Effector memory CD4-positive, alpha-beta T cell (primary cell): Measurements from ENCODE around the gene OVCA2.

Experiments
- DNase-seq, 3 donors: peaks; one replicate each; pipeline ENCODE4 v3.0.0-alpha.2; 2020
- H3K27ac ChIP-seq: 2 replicates; pipeline ENCODE4 v1.7.0; 2013; ENCODE audit warnings: mild to moderate bottlenecking, low read length, moderate library complexity; ENCODE audit not compliant: insufficient read depth, poor library complexity, severe bottlenecking
- H3K27me3 ChIP-seq: replicated peaks from 2 replicates; pipeline ENCODE4 v1.7.0; 2013; ENCODE audit warnings: mild to moderate bottlenecking, low read length; ENCODE audit not compliant: insufficient read depth, control insufficient read depth, poor library complexity, severe bottlenecking
- H3K36me3 ChIP-seq: 2 replicates; pipeline ENCODE4 v1.7.0; 2013; ENCODE audit warnings: mild to moderate bottlenecking, low read length, moderate library complexity; ENCODE audit not compliant: control insufficient read depth, insufficient read depth
- H3K4me1 ChIP-seq: 2 replicates; pipeline ENCODE4 v1.7.0; 2013; ENCODE audit warnings: low read length, mild to moderate bottlenecking; ENCODE audit not compliant: control insufficient read depth, insufficient read depth, poor library complexity, severe bottlenecking
- H3K4me3 ChIP-seq: 2 replicates; pipeline ENCODE4 v1.7.0; 2013; ENCODE audit warnings: low read length, low read depth, mild to moderate bottlenecking; ENCODE audit not compliant: insufficient read depth, poor library complexity, severe bottlenecking
- H3K9me3 ChIP-seq: 2 replicates; pipeline ENCODE4 v1.7.0; 2013; ENCODE audit warnings: mild to moderate bottlenecking, low read length, moderate library complexity; ENCODE audit not compliant: control insufficient read depth

The OVCA2 gene

GRCh38 chr17:2023692-2024571 lies 17.9 kb upstream of the OVCA2 start:
- Histone ChIP-seq H3K36me3 (no peaks in the 10 kb centered on the region), H3K27me3 (peaks cover 15% of the 10 kb centered on the region), H3K27ac (no peak overlapping the region), H3K4me1 (peaks cover 28% of the 10 kb centered on the region), H3K4me3 (peak overlapping the region; percentile 74), H3K9me3 (no peaks in the 10 kb centered on the region)
- DNase-seq, result peak in 2 of 3 donors; percentile 29 to 40

GRCh38 chr17:2024572-2025219 lies 17.1 kb upstream of the OVCA2 start:
- Histone ChIP-seq H3K27ac (no peak overlapping the region), H3K27me3 (peaks cover 15% of the 10 kb centered on the region), H3K36me3 (no peaks in the 10 kb centered on the region), H3K4me3 (peak overlapping the region; percentile 74), H3K4me1 (peaks cover 30% of the 10 kb centered on the region), H3K9me3 (no peaks in the 10 kb centered on the region)
- no peak for DNase-seq

- no peaks in the 10 kb centered on the region for H3K36me3 ChIP-seq
- peaks cover 32% of the 10 kb centered on the region for H3K4me1 ChIP-seq
- H3K9me3 ChIP-seq, result no peaks in the 10 kb centered on the region
- peaks cover 15% of the 10 kb centered on the region for H3K27me3 ChIP-seq
- no peak within 1 kb of the TSS for H3K27ac ChIP-seq
- H3K4me3 ChIP-seq, result peak within 1 kb of the TSS; percentile 74
- DNase-seq, result peak; percentile 54 to 73 (median 68)
Observed at GRCh38 chr17:2025220-2025621, 16.6 kb upstream of the OVCA2 start, which contains the start of gene RTN4RL1. TSS of gene RTN4RL1 (minus strand) at chr17:2025334. CDS start at chr17:2024865, 469 bp downstream.

- DNase-seq, result no peak
- Histone ChIP-seq H3K9me3 (no peaks in the 10 kb centered on the region), H3K27ac (no peak overlapping the region), H3K27me3 (peaks cover 15% of the 10 kb centered on the region), H3K4me1 (peaks cover 34% of the 10 kb centered on the region), H3K36me3 (no peaks in the 10 kb centered on the region), H3K4me3 (peak overlapping the region; percentile 74)
Observed at GRCh38 chr17:2025622-2026309, 16.1 kb upstream of the OVCA2 start.

GRCh38 chr17:2027528-2028233 lies 14.1 kb upstream of the OVCA2 start:
- H3K36me3 ChIP-seq, result peaks cover 3% of the 10 kb centered on the region
- peaks cover 15% of the 10 kb centered on the region for H3K27me3 ChIP-seq
- peaks cover 42% of the 10 kb centered on the region for H3K4me1 ChIP-seq
- H3K4me3 ChIP-seq, result no peak overlapping the region
- no peak overlapping the region for H3K27ac ChIP-seq
- DNase-seq, result no peak
- no peaks in the 10 kb centered on the region for H3K9me3 ChIP-seq

GRCh38 chr17:2028234-2028614 lies 13.6 kb upstream of the OVCA2 start:
- H3K9me3 ChIP-seq, result no peaks in the 10 kb centered on the region
- H3K36me3 ChIP-seq, result peaks cover 3% of the 10 kb centered on the region
- peaks cover 15% of the 10 kb centered on the region for H3K27me3 ChIP-seq
- H3K4me1 ChIP-seq, result peaks cover 40% of the 10 kb centered on the region
- DNase-seq, result no peak
- no peak overlapping the region for H3K4me3 ChIP-seq
- H3K27ac ChIP-seq, result no peak overlapping the region

- Histone ChIP-seq H3K36me3 (peaks cover 7% of the 10 kb centered on the region), H3K4me3 (no peak overlapping the region), H3K9me3 (no peaks in the 10 kb centered on the region), H3K4me1 (peaks cover 37% of the 10 kb centered on the region), H3K27ac (no peak overlapping the region), H3K27me3 (peaks cover 15% of the 10 kb centered on the region)
- DNase-seq, result no peak
Observed at GRCh38 chr17:2028737-2029136, 13.1 kb upstream of the OVCA2 start.

- Histone ChIP-seq H3K9me3 (no peaks in the 10 kb centered on the region), H3K4me3 (peak within 1 kb of the TSS; percentile 96), H3K27me3 (peaks cover 8% of the 10 kb centered on the region), H3K4me1 (peaks cover 28% of the 10 kb centered on the region), H3K27ac (peak within 1 kb of the TSS; percentile 67), H3K36me3 (peaks cover 8% of the 10 kb centered on the region)
- peak; percentile 72 to 78 (median 74) for DNase-seq
Observed at GRCh38 chr17:2029911-2030778, 11.7 kb upstream of the OVCA2 start, which contains the start of gene DPH1. TSS of gene DPH1 (plus strand) at chr17:2030153. CDS start at chr17:2030170, 17 bp downstream.

GRCh38 chr17:2030779-2031163 lies 11.1 kb upstream of the OVCA2 start:
- H3K27ac ChIP-seq, result peak overlapping the region; percentile 67
- no peak for DNase-seq
- H3K36me3 ChIP-seq, result peaks cover 12% of the 10 kb centered on the region
- peaks cover 4% of the 10 kb centered on the region for H3K27me3 ChIP-seq
- H3K9me3 ChIP-seq, result no peaks in the 10 kb centered on the region
- H3K4me3 ChIP-seq, result peak overlapping the region; percentile 96
- H3K4me1 ChIP-seq, result peaks cover 24% of the 10 kb centered on the region
